ENCODE data around the gene TBC1D22A. TPM values are rescaled to one million over a fixed set of nuclear protein-coding genes. Genes with fewer than 3 reads are reported as not detected.

Gene TBC1D22A
- total and polyA plus RNA-seq, 2 experiments from 2014 or later: 9.6 to 13.3 TPM

DNA sequence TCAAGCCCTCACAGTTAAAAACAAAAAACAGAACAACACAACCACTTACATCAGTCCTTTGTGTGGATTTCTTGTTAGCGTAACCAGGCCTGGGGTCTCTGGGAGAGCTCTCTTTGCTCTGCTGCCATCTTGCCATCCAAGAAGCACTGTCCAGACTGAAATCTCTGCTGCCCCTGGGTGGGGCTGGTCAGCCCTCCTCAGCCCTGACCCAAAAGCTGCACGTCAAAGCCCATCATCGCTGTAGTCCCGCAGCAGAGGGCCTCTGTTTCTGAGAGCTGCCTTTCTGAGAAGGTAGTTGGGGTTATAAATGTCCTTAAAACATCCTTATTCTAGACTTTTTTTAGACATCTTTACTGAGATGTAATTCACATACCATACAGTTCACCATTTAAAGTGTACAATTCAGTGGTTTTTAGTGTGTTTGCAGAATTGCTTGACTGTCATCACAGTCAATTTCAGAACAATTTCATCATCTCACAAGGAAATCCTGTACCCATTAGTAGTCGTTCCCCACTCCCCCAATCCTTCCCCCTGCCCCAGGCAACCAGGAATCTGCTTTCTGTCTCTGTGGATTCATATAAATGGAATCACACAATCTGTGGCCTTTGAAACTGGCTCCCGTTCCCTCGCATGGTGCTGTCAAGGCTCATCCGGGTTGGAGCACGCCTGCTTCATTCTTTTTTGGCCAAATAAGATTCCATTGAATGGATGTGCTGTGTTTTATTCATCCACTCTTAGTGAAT is 94.9 kb downstream of the TBC1D22A start (continued):
- TF ChIP-seq, protein P1, sequence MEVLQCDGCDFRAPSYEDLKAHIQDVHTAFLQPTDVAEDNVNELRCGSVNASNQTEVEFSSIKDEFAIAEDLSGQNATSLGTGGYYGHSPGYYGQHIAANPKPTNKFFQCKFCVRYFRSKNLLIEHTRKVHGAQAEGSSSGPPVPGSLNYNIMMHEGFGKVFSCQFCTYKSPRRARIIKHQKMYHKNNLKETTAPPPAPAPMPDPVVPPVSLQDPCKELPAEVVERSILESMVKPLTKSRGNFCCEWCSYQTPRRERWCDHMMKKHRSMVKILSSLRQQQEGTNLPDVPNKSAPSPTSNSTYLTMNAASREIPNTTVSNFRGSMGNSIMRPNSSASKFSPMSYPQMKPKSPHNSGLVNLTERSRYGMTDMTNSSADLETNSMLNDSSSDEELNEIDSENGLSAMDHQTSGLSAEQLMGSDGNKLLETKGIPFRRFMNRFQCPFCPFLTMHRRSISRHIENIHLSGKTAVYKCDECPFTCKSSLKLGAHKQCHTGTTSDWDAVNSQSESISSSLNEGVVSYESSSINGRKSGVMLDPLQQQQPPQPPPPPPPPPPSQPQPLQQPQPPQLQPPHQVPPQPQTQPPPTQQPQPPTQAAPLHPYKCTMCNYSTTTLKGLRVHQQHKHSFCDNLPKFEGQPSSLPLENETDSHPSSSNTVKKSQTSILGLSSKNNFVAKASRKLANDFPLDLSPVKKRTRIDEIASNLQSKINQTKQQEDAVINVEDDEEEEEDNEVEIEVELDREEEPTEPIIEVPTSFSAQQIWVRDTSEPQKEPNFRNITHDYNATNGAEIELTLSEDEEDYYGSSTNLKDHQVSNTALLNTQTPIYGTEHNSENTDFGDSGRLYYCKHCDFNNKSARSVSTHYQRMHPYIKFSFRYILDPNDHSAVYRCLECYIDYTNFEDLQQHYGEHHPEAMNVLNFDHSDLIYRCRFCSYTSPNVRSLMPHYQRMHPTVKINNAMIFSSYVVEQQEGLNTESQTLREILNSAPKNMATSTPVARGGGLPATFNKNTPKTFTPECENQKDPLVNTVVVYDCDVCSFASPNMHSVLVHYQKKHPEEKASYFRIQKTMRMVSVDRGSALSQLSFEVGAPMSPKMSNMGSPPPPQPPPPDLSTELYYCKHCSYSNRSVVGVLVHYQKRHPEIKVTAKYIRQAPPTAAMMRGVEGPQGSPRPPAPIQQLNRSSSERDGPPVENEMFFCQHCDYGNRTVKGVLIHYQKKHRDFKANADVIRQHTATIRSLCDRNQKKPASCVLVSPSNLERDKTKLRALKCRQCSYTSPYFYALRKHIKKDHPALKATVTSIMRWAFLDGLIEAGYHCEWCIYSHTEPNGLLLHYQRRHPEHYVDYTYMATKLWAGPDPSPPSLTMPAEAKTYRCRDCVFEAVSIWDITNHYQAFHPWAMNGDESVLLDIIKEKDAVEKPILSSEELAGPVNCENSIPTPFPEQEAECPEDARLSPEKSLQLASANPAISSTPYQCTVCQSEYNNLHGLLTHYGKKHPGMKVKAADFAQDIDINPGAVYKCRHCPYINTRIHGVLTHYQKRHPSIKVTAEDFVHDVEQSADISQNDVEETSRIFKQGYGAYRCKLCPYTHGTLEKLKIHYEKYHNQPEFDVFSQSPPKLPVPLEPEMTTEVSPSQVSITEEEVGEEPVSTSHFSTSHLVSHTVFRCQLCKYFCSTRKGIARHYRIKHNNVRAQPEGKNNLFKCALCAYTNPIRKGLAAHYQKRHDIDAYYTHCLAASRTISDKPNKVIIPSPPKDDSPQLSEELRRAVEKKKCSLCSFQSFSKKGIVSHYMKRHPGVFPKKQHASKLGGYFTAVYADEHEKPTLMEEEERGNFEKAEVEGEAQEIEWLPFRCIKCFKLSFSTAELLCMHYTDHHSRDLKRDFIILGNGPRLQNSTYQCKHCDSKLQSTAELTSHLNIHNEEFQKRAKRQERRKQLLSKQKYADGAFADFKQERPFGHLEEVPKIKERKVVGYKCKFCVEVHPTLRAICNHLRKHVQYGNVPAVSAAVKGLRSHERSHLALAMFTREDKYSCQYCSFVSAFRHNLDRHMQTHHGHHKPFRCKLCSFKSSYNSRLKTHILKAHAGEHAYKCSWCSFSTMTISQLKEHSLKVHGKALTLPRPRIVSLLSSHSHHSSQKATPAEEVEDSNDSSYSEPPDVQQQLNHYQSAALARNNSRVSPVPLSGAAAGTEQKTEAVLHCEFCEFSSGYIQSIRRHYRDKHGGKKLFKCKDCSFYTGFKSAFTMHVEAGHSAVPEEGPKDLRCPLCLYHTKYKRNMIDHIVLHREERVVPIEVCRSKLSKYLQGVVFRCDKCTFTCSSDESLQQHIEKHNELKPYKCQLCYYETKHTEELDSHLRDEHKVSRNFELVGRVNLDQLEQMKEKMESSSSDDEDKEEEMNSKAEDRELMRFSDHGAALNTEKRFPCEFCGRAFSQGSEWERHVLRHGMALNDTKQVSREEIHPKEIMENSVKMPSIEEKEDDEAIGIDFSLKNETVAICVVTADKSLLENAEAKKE (CRISPR knock-in tag; IDR thresholded peaks at IDR 0.05): no peak
- TF ChIP-seq EZH2 (IDR thresholded peaks at IDR 0.05; ENCODE audit: low read depth, unreplicated experiment) (no peak), CREB1 (CRISPR knock-in tag; IDR thresholded peaks at IDR 0.05; ENCODE audit: low read depth) (no peak), POLR2AphosphoS5 (IDR thresholded peaks at IDR 0.05; ENCODE audit: low read depth) (no peak)

DNA sequence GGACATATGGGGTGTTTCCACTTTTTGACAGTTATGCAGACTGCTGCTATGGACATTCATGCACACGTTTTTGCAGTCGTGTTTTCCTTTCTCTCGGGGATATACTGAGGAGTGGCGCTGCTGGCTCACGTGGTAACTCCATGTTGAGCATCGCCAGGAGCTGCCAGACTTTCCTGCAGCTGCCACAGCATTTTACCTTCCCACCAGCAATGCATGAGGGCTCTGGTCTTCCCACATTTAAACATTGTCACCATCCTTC is 95.4 kb downstream of the TBC1D22A start:
- Histone ChIP-seq H3K79me2 (replicated peaks; ENCODE audit: insufficient read depth) (peaks cover 7% of the 10 kb centered on the region), H3K27ac (ENCODE audit: low read depth) (no peak overlapping the region), H4K20me1 (replicated peaks; ENCODE audit: insufficient read depth) (no peaks in the 10 kb centered on the region), H3K4me1 (ENCODE audit: insufficient read depth) (no peaks in the 10 kb centered on the region), H3F3A (replicated peaks; ENCODE audit: low read depth) (no peaks in the 10 kb centered on the region), H3K4me2 (no peak overlapping the region), H3K9me2 (ENCODE audit: insufficient read depth) (no peaks in the 10 kb centered on the region), H3K27me3 (ENCODE audit: insufficient read depth) (no peaks in the 10 kb centered on the region), H3K4me3 (no peak overlapping the region), H2AFZ (no peak overlapping the region), H3K36me3 (ENCODE audit: insufficient read depth) (no peaks in the 10 kb centered on the region)
- ATAC-seq (no peak), DNase-seq (ENCODE audit: low spot score) (no peak)
- Mint-ChIP-seq H3K27ac (no peak overlapping the region), H3K4me3 (no peak overlapping the region), H3K36me3 (ENCODE audit: low read depth) (peaks cover 2% of the 10 kb centered on the region; the same call in 2 of the 3 replicates), H3K4me1 (peaks cover 21% of the 10 kb centered on the region), H3K27me3 (ENCODE audit: insufficient read depth, low read depth, poor library complexity) (peaks cover 14% of the 10 kb centered on the region), H3K9me3 (no peaks in the 10 kb centered on the region; the same call in 2 of the 3 replicates)
- TF ChIP-seq, protein P2, sequence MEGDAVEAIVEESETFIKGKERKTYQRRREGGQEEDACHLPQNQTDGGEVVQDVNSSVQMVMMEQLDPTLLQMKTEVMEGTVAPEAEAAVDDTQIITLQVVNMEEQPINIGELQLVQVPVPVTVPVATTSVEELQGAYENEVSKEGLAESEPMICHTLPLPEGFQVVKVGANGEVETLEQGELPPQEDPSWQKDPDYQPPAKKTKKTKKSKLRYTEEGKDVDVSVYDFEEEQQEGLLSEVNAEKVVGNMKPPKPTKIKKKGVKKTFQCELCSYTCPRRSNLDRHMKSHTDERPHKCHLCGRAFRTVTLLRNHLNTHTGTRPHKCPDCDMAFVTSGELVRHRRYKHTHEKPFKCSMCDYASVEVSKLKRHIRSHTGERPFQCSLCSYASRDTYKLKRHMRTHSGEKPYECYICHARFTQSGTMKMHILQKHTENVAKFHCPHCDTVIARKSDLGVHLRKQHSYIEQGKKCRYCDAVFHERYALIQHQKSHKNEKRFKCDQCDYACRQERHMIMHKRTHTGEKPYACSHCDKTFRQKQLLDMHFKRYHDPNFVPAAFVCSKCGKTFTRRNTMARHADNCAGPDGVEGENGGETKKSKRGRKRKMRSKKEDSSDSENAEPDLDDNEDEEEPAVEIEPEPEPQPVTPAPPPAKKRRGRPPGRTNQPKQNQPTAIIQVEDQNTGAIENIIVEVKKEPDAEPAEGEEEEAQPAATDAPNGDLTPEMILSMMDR (conservative IDR thresholded peaks at IDR 0.05; ENCODE audit: low read depth in 2 of 2): no peak
- TF ChIP-seq, protein P3, sequence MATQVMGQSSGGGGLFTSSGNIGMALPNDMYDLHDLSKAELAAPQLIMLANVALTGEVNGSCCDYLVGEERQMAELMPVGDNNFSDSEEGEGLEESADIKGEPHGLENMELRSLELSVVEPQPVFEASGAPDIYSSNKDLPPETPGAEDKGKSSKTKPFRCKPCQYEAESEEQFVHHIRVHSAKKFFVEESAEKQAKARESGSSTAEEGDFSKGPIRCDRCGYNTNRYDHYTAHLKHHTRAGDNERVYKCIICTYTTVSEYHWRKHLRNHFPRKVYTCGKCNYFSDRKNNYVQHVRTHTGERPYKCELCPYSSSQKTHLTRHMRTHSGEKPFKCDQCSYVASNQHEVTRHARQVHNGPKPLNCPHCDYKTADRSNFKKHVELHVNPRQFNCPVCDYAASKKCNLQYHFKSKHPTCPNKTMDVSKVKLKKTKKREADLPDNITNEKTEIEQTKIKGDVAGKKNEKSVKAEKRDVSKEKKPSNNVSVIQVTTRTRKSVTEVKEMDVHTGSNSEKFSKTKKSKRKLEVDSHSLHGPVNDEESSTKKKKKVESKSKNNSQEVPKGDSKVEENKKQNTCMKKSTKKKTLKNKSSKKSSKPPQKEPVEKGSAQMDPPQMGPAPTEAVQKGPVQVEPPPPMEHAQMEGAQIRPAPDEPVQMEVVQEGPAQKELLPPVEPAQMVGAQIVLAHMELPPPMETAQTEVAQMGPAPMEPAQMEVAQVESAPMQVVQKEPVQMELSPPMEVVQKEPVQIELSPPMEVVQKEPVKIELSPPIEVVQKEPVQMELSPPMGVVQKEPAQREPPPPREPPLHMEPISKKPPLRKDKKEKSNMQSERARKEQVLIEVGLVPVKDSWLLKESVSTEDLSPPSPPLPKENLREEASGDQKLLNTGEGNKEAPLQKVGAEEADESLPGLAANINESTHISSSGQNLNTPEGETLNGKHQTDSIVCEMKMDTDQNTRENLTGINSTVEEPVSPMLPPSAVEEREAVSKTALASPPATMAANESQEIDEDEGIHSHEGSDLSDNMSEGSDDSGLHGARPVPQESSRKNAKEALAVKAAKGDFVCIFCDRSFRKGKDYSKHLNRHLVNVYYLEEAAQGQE (IDR thresholded peaks at IDR 0.05; ENCODE audit: unreplicated experiment): no peak
